ENCODE measurements around the gene HAUS3.

DNA sequence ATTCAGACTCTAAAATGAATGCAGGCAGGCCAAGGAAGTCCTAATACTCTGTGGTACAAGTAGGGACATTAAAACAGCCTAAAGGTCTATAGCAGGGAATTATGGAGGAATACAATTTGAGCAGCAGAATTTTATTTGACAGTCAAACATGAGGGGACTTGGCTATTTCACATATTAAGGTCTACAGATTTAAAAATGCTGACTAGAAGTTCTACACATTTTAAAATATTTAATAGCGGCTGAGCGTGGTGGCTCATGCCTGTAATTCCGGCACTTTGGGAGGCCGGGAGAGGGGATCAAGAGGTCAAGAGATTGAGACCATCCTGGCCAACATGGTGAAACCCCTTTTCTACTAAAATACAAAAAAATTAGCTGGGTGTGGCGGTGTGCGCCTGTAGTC, 10.8 kb downstream of the HAUS3 start:
- no peak for TF ChIP-seq POLR2AphosphoS5 (IDR thresholded peaks at IDR 0.05; ENCODE audit: low read depth, low read length)
- TF ChIP-seq POLR2A (IDR thresholded peaks at IDR 0.05; ENCODE audit: low read depth, low read length) = no peak
- no peak for TF ChIP-seq TAF1 (IDR thresholded peaks at IDR 0.05; ENCODE audit: borderline replicate concordance, low read depth, low read length)
